HG02973 (cell line): ENCODE results near the gene SLC4A3.

Experiments used
- ATAC-seq: cut with Tn5 transposase; IDR thresholded peaks from one replicate; pipeline ENCODE4 v1.9.1; 2021; ENCODE audit warnings: moderate library complexity; ENCODE audit not compliant: unreplicated experiment

The SLC4A3 gene, protein sequence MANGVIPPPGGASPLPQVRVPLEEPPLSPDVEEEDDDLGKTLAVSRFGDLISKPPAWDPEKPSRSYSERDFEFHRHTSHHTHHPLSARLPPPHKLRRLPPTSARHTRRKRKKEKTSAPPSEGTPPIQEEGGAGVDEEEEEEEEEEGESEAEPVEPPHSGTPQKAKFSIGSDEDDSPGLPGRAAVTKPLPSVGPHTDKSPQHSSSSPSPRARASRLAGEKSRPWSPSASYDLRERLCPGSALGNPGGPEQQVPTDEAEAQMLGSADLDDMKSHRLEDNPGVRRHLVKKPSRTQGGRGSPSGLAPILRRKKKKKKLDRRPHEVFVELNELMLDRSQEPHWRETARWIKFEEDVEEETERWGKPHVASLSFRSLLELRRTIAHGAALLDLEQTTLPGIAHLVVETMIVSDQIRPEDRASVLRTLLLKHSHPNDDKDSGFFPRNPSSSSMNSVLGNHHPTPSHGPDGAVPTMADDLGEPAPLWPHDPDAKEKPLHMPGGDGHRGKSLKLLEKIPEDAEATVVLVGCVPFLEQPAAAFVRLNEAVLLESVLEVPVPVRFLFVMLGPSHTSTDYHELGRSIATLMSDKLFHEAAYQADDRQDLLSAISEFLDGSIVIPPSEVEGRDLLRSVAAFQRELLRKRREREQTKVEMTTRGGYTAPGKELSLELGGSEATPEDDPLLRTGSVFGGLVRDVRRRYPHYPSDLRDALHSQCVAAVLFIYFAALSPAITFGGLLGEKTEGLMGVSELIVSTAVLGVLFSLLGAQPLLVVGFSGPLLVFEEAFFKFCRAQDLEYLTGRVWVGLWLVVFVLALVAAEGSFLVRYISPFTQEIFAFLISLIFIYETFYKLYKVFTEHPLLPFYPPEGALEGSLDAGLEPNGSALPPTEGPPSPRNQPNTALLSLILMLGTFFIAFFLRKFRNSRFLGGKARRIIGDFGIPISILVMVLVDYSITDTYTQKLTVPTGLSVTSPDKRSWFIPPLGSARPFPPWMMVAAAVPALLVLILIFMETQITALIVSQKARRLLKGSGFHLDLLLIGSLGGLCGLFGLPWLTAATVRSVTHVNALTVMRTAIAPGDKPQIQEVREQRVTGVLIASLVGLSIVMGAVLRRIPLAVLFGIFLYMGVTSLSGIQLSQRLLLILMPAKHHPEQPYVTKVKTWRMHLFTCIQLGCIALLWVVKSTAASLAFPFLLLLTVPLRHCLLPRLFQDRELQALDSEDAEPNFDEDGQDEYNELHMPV

DNA sequence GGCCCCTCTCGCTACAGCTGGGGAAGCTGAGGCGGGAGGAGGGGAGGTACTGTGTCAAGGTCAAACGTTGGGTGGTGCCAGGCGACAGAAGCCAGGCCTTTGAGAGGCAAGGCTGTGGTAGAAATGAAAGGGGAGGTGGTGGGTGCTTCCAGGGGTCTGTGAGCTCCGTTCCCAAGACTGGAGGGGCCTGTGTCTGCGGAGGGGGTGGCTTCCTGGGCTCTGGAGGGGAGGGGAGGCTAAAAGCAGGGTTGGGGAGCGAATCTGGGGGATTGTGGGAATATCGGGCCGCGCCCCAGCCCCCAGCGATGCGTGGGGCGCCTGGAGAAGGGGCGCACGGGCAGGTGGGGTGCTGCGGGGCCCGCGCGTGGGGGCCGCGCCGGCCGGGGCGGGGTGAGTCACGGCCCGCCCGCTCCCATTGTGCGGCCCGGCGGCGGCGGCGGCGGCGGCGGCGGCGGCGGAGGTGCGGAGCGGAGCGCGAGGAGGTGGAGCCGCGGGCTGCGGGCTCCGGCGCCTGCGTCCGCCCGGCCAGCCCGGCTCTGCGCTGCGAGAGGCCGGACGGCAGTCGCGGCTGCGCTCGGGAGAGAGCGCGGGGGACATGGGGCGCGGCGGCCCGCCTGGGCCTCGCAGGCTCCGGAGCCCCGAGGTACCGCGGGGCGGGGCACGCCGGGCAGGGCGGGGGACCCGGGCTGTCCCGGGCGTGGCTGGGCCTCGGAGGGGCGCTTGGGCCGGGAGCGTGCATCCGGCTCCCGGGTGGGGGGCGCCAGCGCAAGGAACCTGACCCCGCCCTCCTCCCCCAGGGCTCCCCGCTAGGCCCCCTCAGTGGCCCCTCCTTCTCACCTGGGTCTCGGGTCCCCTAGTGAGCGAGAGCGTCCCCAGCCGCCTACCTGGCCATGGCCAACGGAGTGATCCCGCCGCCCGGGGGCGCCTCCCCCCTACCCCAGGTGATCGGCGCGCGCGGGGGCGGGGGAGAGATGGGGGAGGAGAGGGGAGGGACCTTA is at the start of gene SLC4A3:
TSS of gene SLC4A3 (plus strand) at position 528 of the 998 bp plus-strand sequence. CDS start at position 891, 363 bp downstream.
- no peak for ATAC-seq

DNA sequence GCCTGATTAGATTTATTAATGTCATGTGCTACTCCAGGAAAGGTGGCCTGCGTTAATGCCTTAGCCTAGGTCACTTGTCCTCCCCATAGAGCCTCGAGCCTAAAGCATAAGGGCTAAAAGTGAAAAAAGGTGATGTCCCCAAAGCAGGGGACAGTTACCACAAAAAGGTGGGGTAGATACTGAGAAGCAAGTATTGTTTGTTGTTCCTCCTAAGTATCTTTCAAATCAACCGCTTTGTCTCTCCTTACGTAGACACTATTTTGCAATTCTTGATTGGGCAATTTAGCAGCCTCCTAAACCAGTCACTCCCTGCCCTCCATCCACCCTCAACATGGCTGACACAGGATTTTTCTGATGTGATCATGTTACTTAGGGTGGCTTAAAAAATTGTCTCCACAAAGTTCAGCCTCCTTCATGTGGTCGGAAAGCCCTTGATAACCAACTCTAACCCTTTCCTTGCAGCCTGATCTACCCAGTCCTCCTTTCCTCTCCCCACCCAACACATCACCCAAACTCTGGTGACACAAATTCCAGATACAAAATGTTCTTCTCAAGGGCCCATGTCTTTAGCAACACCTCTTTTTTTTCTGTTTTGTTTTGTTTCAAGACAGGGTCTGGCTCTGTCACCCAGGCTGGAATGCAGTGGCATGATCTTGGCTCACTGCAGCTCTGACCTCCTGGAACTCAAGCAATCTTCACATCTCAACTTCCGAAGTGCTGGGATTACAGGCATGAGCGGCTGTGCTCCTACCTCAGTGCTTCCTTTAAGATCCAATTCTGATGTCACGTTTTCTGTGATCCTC is 48.4 kb upstream of the SLC4A3 start:
- ATAC-seq = no peak

DNA sequence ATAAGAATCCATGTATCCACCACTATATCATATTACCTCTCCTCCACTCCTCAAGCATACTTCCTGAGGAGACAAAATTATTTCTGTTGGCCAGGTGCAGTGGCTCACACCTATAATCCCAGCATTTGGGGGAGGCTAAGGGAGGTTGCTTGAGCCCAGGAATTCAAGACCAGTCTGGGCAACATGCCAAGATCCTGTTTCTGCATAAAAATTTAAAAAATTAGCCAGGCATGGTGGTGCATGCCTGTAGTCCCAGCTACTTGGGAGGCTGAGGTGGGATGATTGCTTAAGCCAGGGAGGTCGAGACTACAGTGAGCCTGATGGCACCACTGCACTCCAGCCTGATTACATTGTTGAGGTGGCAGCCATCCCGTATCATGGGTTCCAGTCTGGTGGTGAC is 46.1 kb upstream of the SLC4A3 start:
- no peak for ATAC-seq

DNA sequence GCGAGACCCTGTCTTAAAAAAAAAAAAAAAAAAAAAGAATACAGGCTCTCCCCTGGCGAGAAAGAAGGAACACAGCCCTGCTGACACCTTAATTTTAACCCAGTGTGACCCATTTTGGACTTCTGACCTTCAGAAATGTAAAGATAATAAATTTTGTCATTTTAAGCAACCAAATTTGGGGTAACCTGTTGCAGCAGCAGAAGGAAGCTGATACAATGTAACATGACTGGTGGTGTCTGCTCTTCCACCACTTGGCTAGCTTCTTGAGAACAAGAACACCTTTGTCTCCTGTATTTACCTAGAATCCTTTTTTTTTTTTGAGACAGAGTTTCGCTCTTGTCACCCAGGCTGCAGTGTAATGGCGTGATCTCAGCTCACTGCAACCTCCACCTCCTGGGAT is 36.3 kb upstream of the SLC4A3 start:
- no peak for ATAC-seq

DNA sequence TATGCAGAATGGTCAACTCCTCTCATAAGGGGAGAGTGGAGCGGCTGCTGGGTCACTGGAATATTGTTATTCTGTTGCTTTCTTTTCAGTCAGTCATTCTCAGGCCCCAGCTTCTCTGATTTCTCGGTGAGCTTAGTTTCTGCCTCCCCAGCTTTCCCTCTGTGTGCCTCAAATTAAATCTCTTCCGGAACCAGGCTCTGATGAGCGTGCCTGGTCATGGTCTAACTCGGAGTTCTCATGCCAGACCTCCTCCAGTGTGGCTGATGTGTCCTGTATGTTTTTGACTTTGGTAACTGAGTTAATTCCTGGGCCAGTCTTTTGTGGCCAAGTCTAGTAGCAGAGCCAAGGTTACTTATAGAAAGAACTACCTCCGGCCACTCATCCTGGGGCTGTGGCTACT is 34.7 kb upstream of the SLC4A3 start:
- ATAC-seq = no peak

DNA sequence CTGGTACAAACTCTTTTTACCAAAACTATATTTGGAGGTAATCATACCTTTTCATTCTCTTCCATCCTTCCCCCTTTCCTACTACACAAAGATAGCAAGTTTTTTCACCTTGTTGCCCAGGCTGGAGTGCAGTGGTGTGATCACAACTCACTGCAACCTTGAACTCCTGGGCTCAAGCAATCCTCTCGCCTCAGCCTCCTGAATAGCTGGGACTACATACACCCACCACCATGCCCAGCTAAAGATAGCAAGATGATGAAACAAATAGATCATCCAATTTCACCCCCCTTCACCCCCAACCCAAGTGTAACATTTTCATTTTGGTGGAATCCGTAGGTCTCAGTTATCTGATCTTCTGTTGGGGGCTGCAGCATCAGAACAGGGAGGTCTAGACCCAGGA is 34.3 kb upstream of the SLC4A3 start:
- ATAC-seq = no peak

DNA sequence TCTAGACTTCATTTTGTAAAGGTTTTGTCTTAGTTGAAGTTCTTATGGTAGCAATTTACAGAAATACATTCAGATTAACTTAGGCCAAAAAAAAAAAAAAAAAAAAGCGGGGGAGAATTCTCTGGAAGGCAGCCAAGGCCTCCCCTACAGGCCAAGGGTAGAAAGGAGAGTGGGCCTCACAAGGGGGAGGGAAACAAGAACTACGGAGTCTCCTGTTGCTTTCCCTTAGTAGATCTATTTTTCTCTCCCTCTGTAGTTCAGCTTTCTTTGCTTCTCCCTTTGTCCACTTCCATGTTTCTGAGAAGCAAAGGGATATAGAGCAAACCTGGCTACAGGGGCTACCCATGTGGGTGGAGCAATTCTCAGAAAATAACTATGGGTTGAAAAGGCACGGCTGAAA is 32.2 kb upstream of the SLC4A3 start:
- no peak for ATAC-seq

DNA sequence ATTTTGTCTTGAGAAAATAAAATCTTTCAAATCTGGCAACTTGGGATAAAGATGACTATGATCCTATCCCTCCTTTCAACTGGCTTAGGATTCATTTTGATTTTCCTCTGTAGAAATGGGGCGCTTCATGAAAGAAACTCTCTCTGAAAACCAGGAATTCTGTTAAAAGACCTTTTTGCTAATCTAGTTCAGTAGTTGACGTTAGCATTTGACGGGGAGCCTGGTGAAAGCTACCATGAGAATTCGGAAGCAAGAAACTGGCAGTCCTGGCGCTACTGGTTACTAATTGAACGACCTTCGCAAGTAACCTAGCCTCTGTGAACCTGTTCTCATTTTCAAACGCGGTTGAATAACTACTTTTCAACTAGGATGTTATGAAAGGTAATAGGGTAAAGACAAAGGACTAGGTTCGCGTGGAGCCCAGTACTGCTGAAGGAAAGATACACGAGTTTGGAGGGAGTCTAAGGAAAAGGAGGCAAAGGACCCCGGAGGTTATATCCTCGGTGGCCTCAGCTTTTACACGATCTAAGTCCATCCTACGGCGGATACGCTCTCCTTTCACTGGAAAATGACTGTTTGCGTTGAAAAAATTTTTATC is 30.4 kb upstream of the SLC4A3 start:
- ATAC-seq = peak; percentile 3

DNA sequence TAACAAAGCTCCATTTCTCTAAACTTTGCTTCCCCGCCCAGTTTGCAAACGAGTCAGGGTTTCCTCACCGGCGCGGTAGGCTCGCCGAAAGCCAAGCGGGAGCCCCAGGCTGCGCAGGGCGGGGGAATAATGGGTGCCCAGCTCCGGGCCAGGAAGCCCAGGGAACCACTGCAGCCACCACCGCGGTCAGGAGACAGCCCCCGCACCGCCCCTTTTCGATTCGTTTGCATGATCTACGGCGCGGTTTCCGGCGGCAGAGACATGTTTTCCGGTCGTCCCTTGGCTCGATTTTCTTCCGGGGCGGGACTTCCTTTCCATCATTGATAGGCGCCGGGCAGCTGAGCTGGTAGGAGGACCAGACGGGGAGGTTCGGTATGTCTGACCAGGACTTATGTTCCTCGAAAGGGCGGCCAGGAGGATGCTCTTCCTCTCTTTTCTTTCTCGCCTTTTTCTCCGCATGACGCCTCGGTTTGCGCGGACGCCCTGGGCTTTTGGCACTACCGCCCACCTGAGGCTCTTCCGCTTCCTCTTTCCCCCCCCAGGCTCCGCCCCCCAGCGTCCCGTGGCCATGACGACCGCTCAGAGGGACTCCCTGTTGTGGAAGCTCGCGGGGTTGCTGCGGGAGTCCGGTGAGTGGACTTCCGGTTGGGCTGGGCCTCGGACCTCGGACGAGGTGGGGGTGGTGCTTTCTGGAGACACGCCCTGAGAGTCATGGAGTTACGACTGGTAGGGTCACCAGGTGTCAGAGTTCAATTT is 29.7 kb upstream of the SLC4A3 start, which contains the start of gene STK11IP:
TSS of gene STK11IP (plus strand) at position 306 of the 756 bp plus-strand sequence. CDS start at position 569, 263 bp downstream.
- peak; percentile 88 for ATAC-seq

DNA sequence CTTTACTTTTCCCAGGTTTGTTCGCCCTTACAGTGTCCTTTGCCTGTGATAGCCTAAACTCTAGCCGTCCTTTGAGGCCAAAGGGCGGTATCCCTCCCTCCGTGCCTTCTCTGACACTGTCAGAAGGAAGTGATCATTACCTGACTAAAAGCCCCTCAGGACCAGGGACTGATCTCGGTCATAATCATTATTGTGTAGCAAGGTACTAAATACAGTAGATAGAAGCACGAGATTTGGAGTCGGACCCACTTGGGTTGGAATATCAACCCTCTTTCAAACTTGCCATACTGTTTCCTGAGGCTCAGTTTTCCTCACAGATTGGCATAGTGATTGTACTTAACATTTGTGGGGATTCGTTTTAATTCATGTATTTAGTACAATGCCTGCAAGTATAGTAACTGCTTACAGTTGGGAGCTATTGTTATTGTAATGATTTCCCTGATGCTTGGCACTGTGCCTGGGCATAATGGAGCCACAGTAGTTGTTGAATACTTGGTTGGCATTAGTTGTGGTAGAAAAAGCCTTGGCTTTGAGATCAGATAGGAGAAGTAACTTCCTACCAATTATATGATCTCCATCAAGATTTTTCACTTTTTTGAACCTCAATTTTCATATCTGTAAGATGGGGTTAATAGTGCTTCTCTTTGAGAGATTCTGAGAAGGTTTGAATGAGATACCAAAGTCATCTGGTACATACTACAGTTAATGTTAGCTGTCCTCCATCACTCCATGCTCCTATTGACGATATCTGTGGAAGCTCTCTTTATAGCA is 28.9 kb upstream of the SLC4A3 start:
- no peak for ATAC-seq

DNA sequence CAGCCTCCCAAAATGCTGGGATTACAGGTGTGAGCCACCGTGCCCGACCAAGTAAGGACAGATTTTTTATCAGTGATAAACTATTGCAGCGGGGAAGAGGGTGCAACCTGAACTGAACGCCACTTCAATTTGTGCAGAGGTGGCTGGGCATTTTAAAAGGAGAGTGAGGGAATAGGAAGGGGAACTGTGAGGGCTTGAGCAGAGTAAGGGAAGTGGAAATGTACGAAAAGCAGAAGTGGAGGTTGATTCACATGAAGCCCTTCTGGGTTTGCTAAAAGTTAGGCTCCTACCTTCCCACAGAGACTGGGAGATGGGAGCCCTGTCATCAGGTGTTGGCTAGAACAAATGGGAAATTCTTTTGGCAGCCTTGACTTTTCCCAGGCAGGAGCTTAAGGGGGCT is 23.7 kb upstream of the SLC4A3 start:
- ATAC-seq = no peak

DNA sequence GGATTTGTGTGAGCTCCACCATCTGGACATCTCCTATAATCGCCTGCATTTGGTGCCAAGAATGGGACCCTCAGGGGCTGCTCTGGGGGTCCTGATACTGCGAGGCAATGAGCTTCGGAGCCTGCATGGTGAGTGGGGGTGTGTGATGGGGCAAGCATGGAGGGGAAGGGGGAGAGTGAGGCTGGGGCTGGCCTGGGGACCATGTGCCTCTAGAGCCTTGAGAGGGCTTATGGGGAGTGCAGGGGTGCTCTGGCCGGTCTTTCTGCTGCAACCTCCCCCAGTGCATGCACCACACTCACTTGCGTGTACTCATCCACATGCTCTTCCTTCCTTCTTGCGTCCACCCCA is 21.8 kb upstream of the SLC4A3 start:
- ATAC-seq = no peak

DNA sequence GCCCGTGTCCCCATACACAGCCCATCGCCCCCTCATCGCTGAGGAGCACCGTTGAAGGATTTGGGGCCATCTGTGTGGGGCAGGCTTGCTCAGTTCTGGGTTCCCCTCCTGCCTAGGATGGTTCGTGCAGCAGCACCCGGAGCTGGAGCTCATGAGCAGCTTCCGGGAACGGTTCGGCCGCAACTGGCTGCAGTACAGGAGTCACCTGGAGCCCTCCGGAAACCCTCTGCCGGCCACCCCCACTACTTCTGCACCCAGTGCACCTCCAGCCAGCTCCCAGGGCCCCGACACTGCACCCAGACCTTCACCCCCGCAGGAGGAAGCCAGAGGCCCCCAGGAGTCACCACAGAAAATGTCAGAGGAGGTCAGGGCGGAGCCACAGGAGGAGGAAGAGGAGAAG is 19.5 kb upstream of the SLC4A3 start:
- ATAC-seq = no peak

DNA sequence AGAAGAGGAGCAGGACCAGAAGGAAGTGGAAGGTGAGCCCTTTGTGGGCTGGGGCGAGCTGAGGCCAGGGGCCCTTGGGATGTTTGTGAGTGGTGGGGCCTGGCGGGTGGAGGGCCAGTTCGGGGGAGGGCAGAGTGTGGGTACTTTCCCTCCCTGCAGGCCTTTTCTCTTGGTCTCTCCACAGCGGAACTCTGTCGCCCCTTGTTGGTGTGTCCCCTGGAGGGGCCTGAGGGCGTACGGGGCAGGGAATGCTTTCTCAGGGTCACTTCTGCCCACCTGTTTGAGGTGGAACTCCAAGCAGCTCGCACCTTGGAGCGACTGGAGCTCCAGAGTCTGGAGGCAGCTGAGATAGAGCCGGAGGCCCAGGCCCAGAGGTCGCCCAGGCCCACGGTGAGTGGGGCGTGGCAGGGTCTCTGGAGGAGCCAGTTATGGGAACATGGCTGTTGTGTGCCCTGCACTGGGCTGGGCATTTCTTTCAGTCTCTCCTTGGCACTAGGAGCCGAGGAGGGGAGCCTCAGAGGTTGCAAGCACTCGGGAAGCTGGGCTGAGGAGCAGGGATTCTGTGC is 18.9 kb upstream of the SLC4A3 start:
- ATAC-seq = no peak

DNA sequence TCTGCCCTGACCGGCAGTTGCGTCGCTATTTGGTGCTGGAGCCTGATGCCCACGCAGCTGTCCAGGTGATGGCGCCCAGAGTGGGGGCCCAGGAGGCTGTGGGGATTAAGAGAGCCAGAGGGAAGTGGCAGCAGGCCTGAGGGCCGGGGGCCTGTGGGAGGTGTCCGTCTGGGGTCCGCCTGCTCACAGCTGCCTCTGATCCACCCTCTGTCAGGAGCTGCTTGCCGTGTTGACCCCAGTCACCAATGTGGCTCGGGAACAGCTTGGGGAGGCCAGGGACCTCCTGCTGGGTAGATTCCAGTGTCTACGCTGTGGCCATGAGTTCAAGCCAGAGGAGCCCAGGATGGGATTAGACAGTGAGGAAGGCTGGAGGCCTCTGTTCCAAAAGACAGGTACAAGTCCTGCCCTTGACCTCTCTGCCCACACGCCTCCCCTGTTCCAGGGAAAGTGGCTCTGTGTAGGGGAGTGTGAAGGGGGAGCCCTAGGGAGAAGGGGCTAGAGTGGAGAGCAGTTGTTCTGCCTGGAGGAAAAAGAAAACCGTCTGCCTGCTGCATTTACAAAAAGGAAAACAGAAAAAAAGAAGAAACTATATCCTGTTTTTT is 18.2 kb upstream of the SLC4A3 start:
- no peak for ATAC-seq

DNA sequence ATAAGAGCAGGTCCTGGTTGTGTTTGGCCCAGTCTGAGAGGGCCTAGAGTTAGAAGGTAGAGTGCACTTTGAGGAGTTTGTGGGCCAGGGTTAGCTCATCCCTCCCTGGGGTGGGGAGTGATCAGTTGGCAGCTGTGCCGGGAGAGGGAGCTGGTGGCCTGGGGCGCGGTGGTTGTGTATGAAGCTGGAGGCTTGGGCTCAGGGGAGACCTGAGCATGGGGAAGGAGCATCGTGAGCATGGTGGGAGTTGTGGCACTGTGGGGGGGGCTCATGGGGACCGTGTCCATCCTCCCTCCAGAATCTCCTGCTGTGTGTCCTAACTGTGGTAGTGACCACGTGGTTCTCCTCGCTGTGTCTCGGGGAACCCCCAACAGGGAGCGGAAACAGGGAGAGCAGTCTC is 16.1 kb upstream of the SLC4A3 start:
- ATAC-seq = no peak
